H1 (cell line): ENCODE measurements around the gene SNAPIN. TPM values are rescaled to one million over a fixed set of nuclear protein-coding genes. Genes with fewer than 3 reads are reported as not detected.

Experiments
- CTCF ChIA-PET: fragments of 300-600 bp; sonication (Branson Sonifier 250); formaldehyde crosslinking; loops from one replicate; lab custom pipeline; 2021; ENCODE audit not compliant: partially characterized antibody; lab: Charles Lee
- POLR2A ChIA-PET: fragments of 300-600 bp; sonication (Branson Sonifier 250); formaldehyde crosslinking; loops from one replicate; lab custom pipeline; 2021; ENCODE audit warnings: inconsistent platforms; ENCODE audit not compliant: partially characterized antibody; lab: Charles Lee
- DNase-seq, 2 experiments: peaks; one replicate each; pipeline versions ENCODE4 v3.0.0 to v3.0.0-alpha.2; 2010 to 2022; ENCODE audit warnings: low spot score in 2 of 2, low read depth in 1 of 2, mixed read lengths in 1 of 2
- FAIRE-seq: peaks from 2 replicates; lab custom pipeline; 2011; peaks lifted over from hg19 to GRCh38; lab: Jason Lieb, UNC
- H2AFZ ChIP-seq: 2 replicates; pipeline ENCODE4 v1.8.1; 2012; ENCODE audit warnings: low read length, inconsistent platforms
- H2AK5ac ChIP-seq: 2 replicates; pipeline ENCODE4 v1.6.1; 2013; ENCODE audit warnings: low read depth, low read length
- H2BK120ac ChIP-seq: replicated peaks from 2 replicates; pipeline ENCODE3; 2013; ENCODE audit warnings: low read depth, low read length, inconsistent platforms
- H2BK12ac ChIP-seq: 2 replicates; pipeline ENCODE4 v1.6.1; 2013; ENCODE audit warnings: low read depth, low read length
- H2BK15ac ChIP-seq: 2 replicates; pipeline ENCODE4 v1.6.1; 2013; ENCODE audit warnings: low read length
- H2BK20ac ChIP-seq: 2 replicates; pipeline ENCODE4 v1.6.1; 2013; ENCODE audit warnings: low read length
- H2BK5ac ChIP-seq: 2 replicates; pipeline ENCODE4 v1.6.1; 2013; ENCODE audit warnings: low read depth, low read length
- H3K14ac ChIP-seq: 2 replicates; pipeline ENCODE4 v1.6.1; 2013; ENCODE audit warnings: inconsistent platforms; ENCODE audit not compliant: insufficient read length
- H3K18ac ChIP-seq: 2 replicates; pipeline ENCODE4 v1.6.1; 2013; ENCODE audit warnings: low read length; ENCODE audit errors: extremely low read depth
- H3K23ac ChIP-seq: 2 replicates; pipeline ENCODE4 v1.6.1; 2013; ENCODE audit warnings: inconsistent platforms; ENCODE audit not compliant: insufficient read length
- H3K23me2 ChIP-seq: 2 replicates; pipeline ENCODE4 v1.6.1; 2013; ENCODE audit warnings: low read depth, low read length
- H3K27ac ChIP-seq: 2 replicates; pipeline ENCODE4 v1.6.1; 2011; ENCODE audit warnings: low read depth, low read length, inconsistent platforms
- H3K27me3 ChIP-seq, 4 experiments: replicated peaks in 1 of 4; 1 replicate in 1 of 4; 2 replicates in 3 of 4; pipeline versions ENCODE4 v1.6.1 to v1.8.1; 2011 to 2013; ENCODE audit warnings: low read length in 3 of 4, mild to moderate bottlenecking in 3 of 4, inconsistent platforms in 2 of 4, mixed read lengths in 2 of 4, moderate library complexity in 1 of 4; ENCODE audit not compliant: control insufficient read depth in 3 of 4, insufficient read depth in 3 of 4; ENCODE audit errors: extremely low read depth in 1 of 4
- H3K36me3 ChIP-seq, 4 experiments: 2 replicates each; pipeline versions ENCODE4 v1.6.1 to v1.8.1; 2011 to 2013; ENCODE audit warnings: mild to moderate bottlenecking in 4 of 4, low read length in 3 of 4, moderate library complexity in 2 of 4, control low read depth in 1 of 4, inconsistent platforms in 1 of 4; ENCODE audit not compliant: insufficient read depth in 4 of 4, control insufficient read depth in 2 of 4
- H3K4ac ChIP-seq: replicated peaks from 2 replicates; pipeline ENCODE3; 2013; ENCODE audit warnings: low read length, low read depth, mixed read lengths, inconsistent platforms; ENCODE audit not compliant: insufficient read length
- H3K4me1 ChIP-seq, 4 experiments: replicated peaks in 1 of 4; 1 replicate in 1 of 4; 2 replicates in 3 of 4; pipeline versions ENCODE4 v1.6.1 to v1.8.1; 2011 to 2013; ENCODE audit warnings: low read length in 3 of 4, inconsistent platforms in 2 of 4, mixed read lengths in 1 of 4; ENCODE audit not compliant: insufficient read depth in 4 of 4, control insufficient read depth in 3 of 4
- H3K4me2 ChIP-seq, 2 experiments: 2 replicates each; pipeline versions ENCODE4 v1.6.1 to v1.8.1; 2011 to 2013; ENCODE audit warnings: low read depth in 2 of 2, low read length in 2 of 2, control low read depth in 1 of 2, inconsistent platforms in 1 of 2, mild to moderate bottlenecking in 1 of 2; ENCODE audit not compliant: insufficient read depth in 1 of 2
- H3K4me3 ChIP-seq, 4 experiments: fragments of 200-600, 300-600 bp in 1 of 4; sonication (generic), shearing (Covaris generic), sonication (Bioruptor Twin) in 1 of 4; 2 replicates each; pipeline versions ENCODE4 v1.5.1 to v1.8.1; 2011 to 2016; ENCODE audit warnings: low read length in 4 of 4, low read depth in 3 of 4, control low read depth in 2 of 4, inconsistent platforms in 2 of 4, mild to moderate bottlenecking in 2 of 4, mixed read lengths in 1 of 4, moderate library complexity in 1 of 4; ENCODE audit not compliant: insufficient read depth in 2 of 4; ENCODE audit errors: extremely low read depth in 1 of 4
- H3K56ac ChIP-seq: replicated peaks from 2 replicates; pipeline ENCODE3; 2013; ENCODE audit warnings: low read depth, mild to moderate bottlenecking, mixed read lengths, low read length, inconsistent platforms; ENCODE audit not compliant: insufficient read length
- H3K79me1 ChIP-seq: 2 replicates; pipeline ENCODE4 v1.6.1; 2013; ENCODE audit warnings: low read depth, low read length, control low read depth
- H3K79me2 ChIP-seq, 2 experiments: 2 replicates each; pipeline versions ENCODE4 v1.6.1 to v1.8.1; 2012 to 2013; ENCODE audit warnings: low read length in 2 of 2, mild to moderate bottlenecking in 2 of 2, inconsistent platforms in 1 of 2; ENCODE audit not compliant: insufficient read depth in 2 of 2, control insufficient read depth in 1 of 2
- H3K9ac ChIP-seq, 4 experiments: replicated peaks in 1 of 4; 1 replicate in 1 of 4; 2 replicates in 3 of 4; pipeline versions ENCODE4 v1.6.1 to v1.8.1; 2011 to 2013; ENCODE audit warnings: low read depth in 3 of 4, low read length in 3 of 4, control low read depth in 2 of 4, mild to moderate bottlenecking in 2 of 4, moderate library complexity in 2 of 4, inconsistent platforms in 1 of 4; ENCODE audit errors: extremely low read depth in 1 of 4
- H3K9me3 ChIP-seq, 2 experiments: 2 replicates each; pipeline versions ENCODE4 v1.6.1 to v1.8.1; 2012 to 2013; ENCODE audit warnings: mild to moderate bottlenecking in 2 of 2, moderate library complexity in 2 of 2, control low read depth in 1 of 2, inconsistent platforms in 1 of 2, low read depth in 1 of 2, low read length in 1 of 2, mixed read lengths in 1 of 2; ENCODE audit not compliant: insufficient read depth in 2 of 2
- H4K20me1 ChIP-seq, 2 experiments: replicated peaks in 1 of 2; 2 replicates each; pipeline versions ENCODE3 to v1.8.1; 2011 to 2013; ENCODE audit warnings: inconsistent platforms in 2 of 2, low read length in 2 of 2, mild to moderate bottlenecking in 1 of 2; ENCODE audit not compliant: insufficient read depth in 2 of 2, control insufficient read depth in 1 of 2
- H4K5ac ChIP-seq: 2 replicates; pipeline ENCODE4 v1.6.1; 2013; ENCODE audit warnings: low read length, low read depth, mixed read lengths, inconsistent platforms; ENCODE audit not compliant: insufficient read length
- H4K8ac ChIP-seq: 2 replicates; pipeline ENCODE4 v1.8.0; 2013; ENCODE audit warnings: mild to moderate bottlenecking, moderate library complexity, low read length, inconsistent platforms; ENCODE audit not compliant: insufficient read depth; ENCODE audit errors: extremely low read depth
- H4K91ac ChIP-seq: replicated peaks from 2 replicates; pipeline ENCODE3; 2013; ENCODE audit warnings: low read length, mixed read lengths, inconsistent platforms; ENCODE audit not compliant: insufficient read length
- BACH1 ChIP-seq: IDR thresholded peaks from 2 replicates; pipeline ENCODE4 v1.6.1; 2012; ENCODE audit warnings: low read length, improper control_type of control experiment
- NRF1 ChIP-seq: IDR thresholded peaks from 2 replicates; pipeline ENCODE4 v1.6.1; 2011; ENCODE audit warnings: mild to moderate bottlenecking, low read depth, low read length, improper control_type of control experiment
- POLR2A ChIP-seq, 2 experiments: IDR thresholded peaks; 1 replicate in 1 of 2; 2 replicates in 1 of 2; pipeline ENCODE4 v1.6.1; 2011; ENCODE audit warnings: low read depth in 2 of 2, low read length in 2 of 2, mild to moderate bottlenecking in 2 of 2; ENCODE audit errors: control extremely low read depth in 1 of 2
- POLR2AphosphoS5 ChIP-seq: IDR thresholded peaks from 2 replicates; pipeline ENCODE4 v1.6.1; 2011; ENCODE audit warnings: low read depth, low read length
- WGBS, 2 experiments: shearing (Covaris generic) in 1 of 2; methylation state at CpG; one replicate each; pipeline versions ENCODE4 v1.1.6 to v1.1.7; 2013 to 2015; ENCODE audit warnings: low lambda C conversion rate in 2 of 2, mixed read lengths in 2 of 2, inconsistent platforms in 1 of 2, low coverage in 1 of 2, missing lambda C conversion rate in 1 of 2; ENCODE audit not compliant: insufficient replicate concordance in 2 of 2, insufficient coverage in 1 of 2, insufficient read length in 1 of 2; ENCODE audit errors: extremely low coverage in 1 of 2, missing lambda C conversion rate in 1 of 2; 5-methylcytosine and 5-hydroxymethylcytosine counted together
- polyA plus RNA-seq, 7 experiments: library from polyadenylated mRNA; depleted of rRNA in 3 of 7; stranded (reverse) in 5 of 7; unstranded in 2 of 7; fragments of >200 nt in 5 of 7; fragments of 200-250 nt in 2 of 7; gene quantifications; 1 replicate in 5 of 7; 2 replicates in 1 of 7; 4 replicates in 1 of 7; pipeline versions ENCODE4 v1.2.1 to v1.2.3, GENCODE V29; 2011 to 2013; ENCODE audit warnings: missing spikeins in 2 of 7, mixed read lengths in 2 of 7
- total RNA-seq: library from RNA; stranded (reverse); fragmentation: NEBNext Ultra II Directional; extraction: Animal tissue kit (Norgen Biotek cat#: 25700); gene quantifications from 2 replicates; pipeline ENCODE4 v1.2.1, GENCODE V29; 2021

Gene SNAPIN
- total and polyA plus RNA-seq, 2 of the 8 experiments (the other 6 are each of a cell fraction or from before 2014, with no cell fraction given): 25.7 to 31.1 TPM

DNA sequence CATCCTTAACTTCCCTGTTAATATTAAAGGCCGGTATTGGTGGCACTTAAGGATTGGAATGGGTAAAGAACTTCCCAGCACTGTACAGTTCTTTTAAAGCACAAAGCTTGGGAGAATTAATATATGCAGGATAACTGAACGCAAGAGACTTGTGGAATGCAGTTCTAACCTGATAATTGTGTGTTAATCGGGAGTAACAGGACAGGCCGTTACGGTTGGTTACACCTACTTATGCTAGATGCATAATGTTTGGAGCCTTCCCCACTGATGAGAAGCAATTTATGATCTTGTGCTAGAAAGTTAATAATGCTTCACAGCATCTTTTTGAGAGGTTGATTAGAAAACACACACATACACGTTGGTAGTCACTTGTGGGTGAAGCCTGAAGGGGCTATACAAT, 17.6 kb upstream of the SNAPIN start:
- Histone ChIP-seq H4K20me1 (peaks cover 4 to 8% of the 10 kb centered on the region in 2 experiments), H2BK5ac (no peak overlapping the region), H4K91ac (no peak overlapping the region), H3K23me2 (no peaks in the 10 kb centered on the region), H2AFZ (no peak overlapping the region), H3K79me1 (no peaks in the 10 kb centered on the region), H3K4me3 (no peak overlapping the region), H4K8ac (no peak overlapping the region), H3K18ac (no peak overlapping the region), H2BK12ac (no peak overlapping the region), H3K56ac (no peak overlapping the region), H2BK120ac (no peak overlapping the region), H3K4me2 (no peak overlapping the region), H3K14ac (no peak overlapping the region), H3K9ac (no peak overlapping the region), H3K4me1 (no peaks in the 10 kb centered on the region), H3K27me3 (no peaks in the 10 kb centered on the region), H2BK20ac (no peak overlapping the region), H3K9me3 (no peaks in the 10 kb centered on the region), H4K5ac (no peak overlapping the region)
- WGBS, 2 experiments: 87% methylated on average over 6 of the region's 6 CpGs; no CpG with 5 or more reads in 1 of the 2 experiments
- DNase-seq: no peak
- no peak for FAIRE-seq
- CTCF ChIA-PET: interaction anchor here (1.4 to 5.4 kb wide), 2 partner anchors 12 to 68 kb away, joined by 4 to 28 read pairs; partner anchors contain the start of genes S100A1 and S100A13
- POLR2A ChIA-PET: interaction anchor here (0.9 to 16.2 kb wide), 6 partner anchors 8 to 77 kb away, joined by 3 to 343 read pairs (median 6); partner anchors contain the start of genes ILF2, S100A1, S100A13 and SNAPIN
- no peak for TF ChIP-seq BACH1
- TF ChIP-seq NRF1: no peak
- peak; percentile 52 for TF ChIP-seq POLR2AphosphoS5
- TF ChIP-seq POLR2A (IDR thresholded peaks at IDR 0.05; ENCODE audit: control extremely low read depth in 1 of 2, low read depth in 2 of 2, low read length in 2 of 2): peak in 1 of 2 experiments; percentile 36; a peak in 1 of 3 replicates
- TF ChIP-seq, all 59 proteins: peak for 2
- no peak overlapping the region for H2AK5ac ChIP-seq
- peaks cover 63 to 99% (median 89%) of the 10 kb centered on the region in 4 experiments for H3K36me3 ChIP-seq
- no peak overlapping the region for H3K23ac ChIP-seq
- H3K4ac ChIP-seq: no peak overlapping the region
- peaks cover 0 to 32% of the 10 kb centered on the region in 2 experiments; a peak in 2 of 4 replicates for H3K79me2 ChIP-seq
- H2BK15ac ChIP-seq: no peak overlapping the region
- H3K27ac ChIP-seq: no peak overlapping the region
